ENCODE measurements around the gene GLB1L3. TPM values are rescaled to one million over a fixed set of nuclear protein-coding genes. Genes with fewer than 3 reads are reported as not detected.

Gene GLB1L3
- total RNA-seq, 4 donors from 2014 or later: not detected

- intact Hi-C loops (cut with DNase I; ENCODE audit: low total_unique reads): no loop called here
Observed at GRCh38 chr11:134312223-134312622, 36.0 kb downstream of the GLB1L3 start.

GRCh38 chr11:134312807-134313206 is 36.6 kb downstream of the GLB1L3 start:
- intact Hi-C loops (cut with DNase I; ENCODE audit: low total_unique reads) (no loop called here), in situ Hi-C loops (cut with MboI; ENCODE audit: low sequenced_read_pairs in 4 of 4) (no loop called here)
- no peaks in the 10 kb centered on the region for H3K4me1 ChIP-seq

More at GRCh38 chr11:134312223-134312622, 36.0 kb downstream of the GLB1L3 start:
- Histone ChIP-seq H3K27me3 (no peaks in the 10 kb centered on the region), H3K36me3 (no peaks in the 10 kb centered on the region), H3K27ac (no peak overlapping the region), H3K9me3 (no peaks in the 10 kb centered on the region), H3K4me3 (no peak overlapping the region), H3K4me1 (no peaks in the 10 kb centered on the region)
- DNase-seq: no peak
- TF ChIP-seq POLR2A (IDR thresholded peaks at IDR 0.05) (no peak), CTCF (IDR thresholded peaks at IDR 0.05 in 4 of 5, conservative IDR thresholded peaks at IDR 0.05 in 1 of 5) (no peak)
- no peak for ATAC-seq
- in situ Hi-C loops (cut with MboI; ENCODE audit: low sequenced_read_pairs in 4 of 4): no loop called here

GRCh38 chr11:134313379-134313778 is 37.2 kb downstream of the GLB1L3 start:
- intact Hi-C loops (cut with DNase I; ENCODE audit: low total_unique reads): no loop called here
- ATAC-seq: no peak
- Histone ChIP-seq H3K27me3 (no peaks in the 10 kb centered on the region), H3K4me1 (no peaks in the 10 kb centered on the region), H3K4me3 (no peak overlapping the region), H3K36me3 (no peaks in the 10 kb centered on the region), H3K9me3 (no peaks in the 10 kb centered on the region), H3K27ac (no peak overlapping the region)
- TF ChIP-seq CTCF (IDR thresholded peaks at IDR 0.05 in 4 of 5, conservative IDR thresholded peaks at IDR 0.05 in 1 of 5) (no peak), POLR2A (IDR thresholded peaks at IDR 0.05) (no peak)
- no peak for DNase-seq
- in situ Hi-C loops (cut with MboI; ENCODE audit: low sequenced_read_pairs in 4 of 4): no loop called here

More at GRCh38 chr11:134312807-134313206, 36.6 kb downstream of the GLB1L3 start:
- ATAC-seq (no peak), DNase-seq (no peak)
- Histone ChIP-seq H3K9me3 (no peaks in the 10 kb centered on the region), H3K27me3 (no peaks in the 10 kb centered on the region), H3K27ac (no peak overlapping the region), H3K4me3 (no peak overlapping the region), H3K36me3 (no peaks in the 10 kb centered on the region)
- TF ChIP-seq POLR2A (IDR thresholded peaks at IDR 0.05): no peak
- TF ChIP-seq CTCF (IDR thresholded peaks at IDR 0.05 in 4 of 5, conservative IDR thresholded peaks at IDR 0.05 in 1 of 5): no peak

GRCh38 chr11:134313821-134314607 is 37.8 kb downstream of the GLB1L3 start:
- ATAC-seq: no peak

More at GRCh38 chr11:134313821-134314607, 37.8 kb downstream of the GLB1L3 start:
- Histone ChIP-seq H3K4me1 (no peaks in the 10 kb centered on the region), H3K36me3 (no peaks in the 10 kb centered on the region), H3K4me3 (no peak overlapping the region), H3K27ac (no peak overlapping the region), H3K27me3 (no peaks in the 10 kb centered on the region), H3K9me3 (no peaks in the 10 kb centered on the region)
- no peak for TF ChIP-seq CTCF (IDR thresholded peaks at IDR 0.05 in 4 of 5, conservative IDR thresholded peaks at IDR 0.05 in 1 of 5)
- no peak for TF ChIP-seq POLR2A (IDR thresholded peaks at IDR 0.05)
- no peak for DNase-seq
- in situ Hi-C loops (cut with MboI; ENCODE audit: low sequenced_read_pairs in 4 of 4): no loop called here
- intact Hi-C loops (cut with DNase I; ENCODE audit: low total_unique reads): no loop called here

All from gastrocnemius medialis (tissue), 4 donors.